PC-3 (cell line): Measurements from ENCODE around the gene MET.

Source experiments
- EZH2 ChIP-seq: fragments of 300-600 bp; sonication (generic); IDR thresholded peaks from one replicate; pipeline ENCODE4 v1.6.1; 2017; ENCODE audit warnings: antibody characterized with exemption, mild to moderate bottlenecking, low read length; ENCODE audit not compliant: unreplicated experiment
- EZH2phosphoT487 ChIP-seq: fragments of 300-600 bp; sonication (generic); IDR thresholded peaks from 2 replicates; pipeline ENCODE4 v1.6.1; 2018; ENCODE audit warnings: mild to moderate bottlenecking, antibody characterized with exemption, low read length, borderline replicate concordance
- TF ChIP-seq, protein P1 (sequence below): fragments of 300-600 bp; sonication (generic); conservative IDR thresholded peaks from 2 replicates; pipeline ENCODE4 v1.5.1; 2017; ENCODE audit warnings: antibody characterized with exemption, low read depth, mild to moderate bottlenecking, low read length

DNA sequence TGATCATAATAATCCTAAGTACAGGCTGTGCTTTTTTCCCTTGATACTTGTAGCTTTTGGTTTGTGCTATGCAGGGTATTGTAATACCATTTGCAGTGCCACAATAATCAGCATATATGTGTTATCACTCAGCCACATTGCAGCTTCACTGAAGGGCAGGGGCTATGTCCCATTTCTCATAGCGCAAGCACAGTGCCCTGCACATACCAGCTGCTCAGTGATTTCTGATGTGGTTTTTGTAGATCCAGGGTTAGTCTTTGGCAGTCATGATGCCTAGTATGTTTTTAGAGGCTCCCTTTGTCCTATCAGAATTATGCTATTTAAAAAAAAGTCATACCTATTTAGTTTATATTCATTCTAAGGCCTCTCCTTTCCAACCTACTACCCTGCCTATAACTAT is 25.8 kb downstream of the MET start:
- TF ChIP-seq, protein P1, sequence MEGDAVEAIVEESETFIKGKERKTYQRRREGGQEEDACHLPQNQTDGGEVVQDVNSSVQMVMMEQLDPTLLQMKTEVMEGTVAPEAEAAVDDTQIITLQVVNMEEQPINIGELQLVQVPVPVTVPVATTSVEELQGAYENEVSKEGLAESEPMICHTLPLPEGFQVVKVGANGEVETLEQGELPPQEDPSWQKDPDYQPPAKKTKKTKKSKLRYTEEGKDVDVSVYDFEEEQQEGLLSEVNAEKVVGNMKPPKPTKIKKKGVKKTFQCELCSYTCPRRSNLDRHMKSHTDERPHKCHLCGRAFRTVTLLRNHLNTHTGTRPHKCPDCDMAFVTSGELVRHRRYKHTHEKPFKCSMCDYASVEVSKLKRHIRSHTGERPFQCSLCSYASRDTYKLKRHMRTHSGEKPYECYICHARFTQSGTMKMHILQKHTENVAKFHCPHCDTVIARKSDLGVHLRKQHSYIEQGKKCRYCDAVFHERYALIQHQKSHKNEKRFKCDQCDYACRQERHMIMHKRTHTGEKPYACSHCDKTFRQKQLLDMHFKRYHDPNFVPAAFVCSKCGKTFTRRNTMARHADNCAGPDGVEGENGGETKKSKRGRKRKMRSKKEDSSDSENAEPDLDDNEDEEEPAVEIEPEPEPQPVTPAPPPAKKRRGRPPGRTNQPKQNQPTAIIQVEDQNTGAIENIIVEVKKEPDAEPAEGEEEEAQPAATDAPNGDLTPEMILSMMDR, result no peak
- TF ChIP-seq EZH2 (no peak), EZH2phosphoT487 (no peak)
